Lower lobe of right lung (tissue), 2 donors: ENCODE measurements around the gene HOXD9. TPM values are rescaled to one million over a fixed set of nuclear protein-coding genes. Genes with fewer than 3 reads are reported as not detected.

Experiments used
- ATAC-seq, 2 donors: fragments of 200-7000 bp; cut with Tn5 transposase; one replicate each; pipeline ENCODE4 v1.9.1; 2020 to 2022; ENCODE audit warnings: mild to moderate bottlenecking in 2 of 2, moderate library complexity in 2 of 2
- DNase-seq: peaks from one replicate; pipeline ENCODE4 v3.0.0-alpha.2; 2020
- H3K27ac ChIP-seq: fragments of 200-600 bp; one replicate; pipeline ENCODE4 v1.8.0; 2022
- H3K27me3 ChIP-seq: fragments of 200-600 bp; one replicate; pipeline ENCODE4 v1.8.0; 2022; ENCODE audit warnings: low read depth
- H3K36me3 ChIP-seq: fragments of 200-600 bp; one replicate; pipeline ENCODE4 v1.8.0; 2022; ENCODE audit warnings: mild to moderate bottlenecking
- H3K4me1 ChIP-seq: fragments of 200-600 bp; one replicate; pipeline ENCODE4 v1.8.0; 2022
- H3K4me3 ChIP-seq: fragments of 200-600 bp; one replicate; pipeline ENCODE4 v1.8.0; 2022; ENCODE audit warnings: mild to moderate bottlenecking
- H3K9me3 ChIP-seq: fragments of 200-600 bp; one replicate; pipeline ENCODE4 v1.8.0; 2022
- intact Hi-C: fragments of 100-400 bp; cut with DNase I; formaldehyde crosslinking; loops from one replicate; pipeline ENCODE4 v1.11.0; 2022
- total RNA-seq: library from RNA; stranded (reverse); fragmentation: NEBNext Ultra II Directional; extraction: Animal tissue kit (Norgen Biotek cat#: 25700); gene quantifications from one replicate; pipeline ENCODE4 v1.2.1, GENCODE V29; 2021
- TF ChIP-seq, protein P1 (sequence below): fragments of 200-600 bp; IDR thresholded peaks from one replicate; pipeline ENCODE4 v1.8.0; 2022; ENCODE audit warnings: antibody characterized with exemption, mild to moderate bottlenecking
- donor health status: DM: no; HTN: yes; CAD: no; lungs with severe emphysema.

The HOXD9 gene
- total RNA-seq, 1 donor from 2014 or later = 0.86 TPM

DNA sequence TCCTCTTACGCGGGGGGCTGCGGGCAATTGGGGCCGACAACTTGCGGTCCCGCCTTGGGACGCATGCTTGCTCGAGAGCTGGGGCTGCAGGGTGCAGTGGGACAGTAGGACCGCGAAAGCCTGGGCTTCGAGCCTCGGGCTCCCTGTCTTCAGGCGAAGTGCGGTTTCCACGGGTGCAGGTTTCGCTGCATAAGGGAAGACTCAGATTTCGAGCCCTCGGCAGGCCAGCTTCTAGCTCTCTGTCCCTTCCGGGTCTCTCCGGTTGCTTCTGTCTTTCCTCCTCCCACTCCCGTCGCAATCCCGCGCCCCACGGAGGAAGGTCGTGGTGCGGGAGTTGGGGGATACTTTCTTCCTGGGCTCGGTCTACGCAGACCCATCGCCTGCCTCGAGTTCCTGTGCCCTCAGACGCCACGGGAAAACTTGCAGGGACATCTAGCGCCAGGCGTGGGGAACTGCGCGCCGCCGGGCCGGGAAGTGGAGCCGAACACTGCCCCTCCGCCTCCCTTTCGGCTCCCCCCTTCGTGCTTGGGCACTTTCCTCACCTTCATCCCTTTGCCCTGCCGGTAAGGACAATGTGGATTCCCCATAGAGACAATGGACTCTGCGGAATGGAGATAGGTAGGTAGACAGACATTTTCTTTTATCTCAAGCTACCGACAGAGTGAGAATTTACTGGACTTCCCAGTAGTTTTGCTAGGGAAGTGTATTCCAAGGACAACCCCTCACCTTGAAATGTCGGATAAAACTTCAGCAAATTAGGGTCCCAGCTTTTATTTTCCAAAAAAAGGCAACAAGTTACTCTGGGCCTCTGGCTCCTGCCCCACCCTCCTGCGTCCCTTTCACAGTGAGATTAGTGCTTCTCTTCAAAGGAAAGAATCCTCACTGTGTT, 34.2 kb upstream of the HOXD9 start:
- ATAC-seq (peak; percentile 56 to 82), DNase-seq (peak; percentile 64)
- H3K27me3 ChIP-seq = peaks cover 100% of the 10 kb centered on the region
- no peak overlapping the region for H3K27ac ChIP-seq
- H3K4me3 ChIP-seq = peak overlapping the region; percentile 30
- intact Hi-C loops = no loop called here
- H3K4me1 ChIP-seq = peaks cover 19% of the 10 kb centered on the region
- no peaks in the 10 kb centered on the region for H3K9me3 ChIP-seq
- H3K36me3 ChIP-seq = no peaks in the 10 kb centered on the region
- TF ChIP-seq, protein P1, sequence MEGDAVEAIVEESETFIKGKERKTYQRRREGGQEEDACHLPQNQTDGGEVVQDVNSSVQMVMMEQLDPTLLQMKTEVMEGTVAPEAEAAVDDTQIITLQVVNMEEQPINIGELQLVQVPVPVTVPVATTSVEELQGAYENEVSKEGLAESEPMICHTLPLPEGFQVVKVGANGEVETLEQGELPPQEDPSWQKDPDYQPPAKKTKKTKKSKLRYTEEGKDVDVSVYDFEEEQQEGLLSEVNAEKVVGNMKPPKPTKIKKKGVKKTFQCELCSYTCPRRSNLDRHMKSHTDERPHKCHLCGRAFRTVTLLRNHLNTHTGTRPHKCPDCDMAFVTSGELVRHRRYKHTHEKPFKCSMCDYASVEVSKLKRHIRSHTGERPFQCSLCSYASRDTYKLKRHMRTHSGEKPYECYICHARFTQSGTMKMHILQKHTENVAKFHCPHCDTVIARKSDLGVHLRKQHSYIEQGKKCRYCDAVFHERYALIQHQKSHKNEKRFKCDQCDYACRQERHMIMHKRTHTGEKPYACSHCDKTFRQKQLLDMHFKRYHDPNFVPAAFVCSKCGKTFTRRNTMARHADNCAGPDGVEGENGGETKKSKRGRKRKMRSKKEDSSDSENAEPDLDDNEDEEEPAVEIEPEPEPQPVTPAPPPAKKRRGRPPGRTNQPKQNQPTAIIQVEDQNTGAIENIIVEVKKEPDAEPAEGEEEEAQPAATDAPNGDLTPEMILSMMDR = peak; percentile 73

DNA sequence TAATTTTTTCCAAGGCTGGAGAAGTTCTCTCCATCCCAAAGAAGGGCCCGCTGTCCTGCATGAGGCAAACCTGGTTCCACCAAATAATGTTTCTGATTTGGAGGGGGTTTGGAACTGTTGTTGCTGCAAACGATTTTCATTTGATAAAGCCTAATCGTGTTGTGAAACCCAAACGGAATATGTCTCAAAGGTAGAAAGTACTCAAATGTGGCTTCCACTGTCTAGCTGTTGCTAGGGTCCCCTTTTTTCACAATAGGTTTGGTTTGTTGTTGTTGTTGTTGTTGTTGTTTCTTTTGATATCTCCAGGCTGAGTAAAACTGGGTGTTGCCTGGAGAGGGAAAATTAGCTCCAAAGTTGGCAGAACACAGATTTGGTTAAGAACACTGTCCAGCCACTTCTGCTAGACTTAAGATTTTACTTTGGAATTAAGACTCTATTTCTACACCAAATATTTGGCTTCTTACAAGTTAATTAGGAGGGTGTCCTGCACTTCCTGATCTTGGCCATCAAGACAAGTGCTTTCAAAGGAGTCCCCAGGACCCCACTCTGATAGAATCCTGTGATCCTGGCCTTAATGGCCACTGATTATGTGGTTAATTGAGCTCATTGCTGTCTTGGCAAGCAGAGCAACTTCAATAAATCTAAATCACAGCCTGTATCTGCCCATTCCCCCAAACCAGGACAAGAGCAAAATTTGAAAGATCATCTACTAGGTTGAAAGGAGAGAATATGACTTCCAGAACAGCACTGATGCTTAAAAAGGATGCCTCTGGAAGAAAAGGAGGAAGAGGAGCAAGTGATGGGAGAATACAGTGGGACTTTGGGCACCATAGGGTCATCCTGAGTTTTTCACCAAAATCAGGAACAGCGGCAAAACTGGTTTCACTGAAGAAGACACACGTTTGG, 33.3 kb upstream of the HOXD9 start:
- DNase-seq = no peak
- Histone ChIP-seq H3K4me3 (no peak overlapping the region), H3K4me1 (peaks cover 19% of the 10 kb centered on the region), H3K36me3 (no peaks in the 10 kb centered on the region), H3K27ac (no peak overlapping the region), H3K9me3 (no peaks in the 10 kb centered on the region), H3K27me3 (peaks cover 98% of the 10 kb centered on the region)
- intact Hi-C loops = no loop called here
- TF ChIP-seq, protein P1 = no peak
- no peak for ATAC-seq

DNA sequence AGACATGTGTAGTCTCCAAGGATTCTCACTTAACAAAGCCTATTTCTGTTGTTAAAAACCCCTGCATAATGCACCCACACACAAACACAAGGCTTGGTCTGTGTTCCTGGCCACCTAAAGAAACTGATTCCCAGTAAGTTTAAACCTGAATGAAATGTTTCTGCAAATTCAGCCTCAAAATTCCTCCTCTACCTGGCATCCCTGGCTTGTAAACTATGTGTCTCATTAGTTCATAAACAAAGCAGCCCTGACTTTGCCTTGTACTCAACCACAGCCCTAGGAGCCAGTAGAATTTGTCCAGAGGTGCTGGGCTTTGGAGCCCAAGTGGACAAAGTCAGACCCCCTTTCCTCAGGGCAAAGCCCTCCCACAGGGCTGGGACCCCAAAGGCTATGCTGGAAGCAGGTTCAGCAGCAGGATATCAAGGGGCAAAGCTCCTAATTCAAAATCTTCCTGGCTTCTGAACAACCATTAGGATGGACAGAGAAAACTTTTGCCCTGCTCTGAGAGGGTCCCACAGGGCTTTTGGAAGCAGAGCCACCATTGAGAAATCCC, 32.6 kb upstream of the HOXD9 start:
- DNase-seq = no peak
- peaks cover 98% of the 10 kb centered on the region for H3K27me3 ChIP-seq
- H3K27ac ChIP-seq = no peak overlapping the region
- no peaks in the 10 kb centered on the region for H3K9me3 ChIP-seq
- TF ChIP-seq, protein P1 = no peak
- ATAC-seq = no peak
- H3K36me3 ChIP-seq = no peaks in the 10 kb centered on the region
- no peak overlapping the region for H3K4me3 ChIP-seq
- intact Hi-C loops = loop anchor here (10.0 kb wide), 1 partner anchor 395 kb away; no protein-coding TSS in a partner anchor
- peaks cover 19% of the 10 kb centered on the region for H3K4me1 ChIP-seq

DNA sequence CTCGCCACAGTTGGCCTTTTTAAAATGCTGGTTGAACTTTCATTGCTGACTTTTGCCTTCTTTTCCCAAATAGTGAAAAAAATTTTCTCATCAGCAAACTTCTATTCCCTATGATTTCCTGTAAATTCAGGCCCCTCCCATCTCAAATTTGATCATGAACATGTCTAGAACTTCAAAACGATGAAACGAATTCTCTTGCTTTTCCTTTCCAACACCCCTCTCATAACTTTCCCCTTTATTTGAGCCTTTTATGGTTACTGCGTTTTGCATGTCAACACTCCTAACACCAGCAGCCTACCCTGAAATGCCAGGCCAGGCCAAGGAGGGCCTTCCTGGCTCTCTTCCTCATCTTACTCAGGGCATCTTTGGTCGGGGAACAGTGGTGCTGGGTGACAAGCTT, 31.7 kb upstream of the HOXD9 start:
- Histone ChIP-seq H3K36me3 (no peaks in the 10 kb centered on the region), H3K9me3 (no peaks in the 10 kb centered on the region), H3K4me1 (peaks cover 19% of the 10 kb centered on the region), H3K4me3 (no peak overlapping the region), H3K27me3 (peaks cover 98% of the 10 kb centered on the region), H3K27ac (no peak overlapping the region)
- no peak for ATAC-seq
- intact Hi-C loops = loop anchor here (10.0 kb wide), 1 partner anchor 396 kb away; no protein-coding TSS in a partner anchor
- DNase-seq = no peak
- TF ChIP-seq, protein P1 = no peak
